Ovary (tissue), 3 donors: ENCODE data around the gene AIF1L.

Experiments used
- POLR2A ChIP-seq: fragments of 450-650 bp; IDR thresholded peaks from one replicate; pipeline ENCODE4 v1.6.1; 2017; ENCODE audit warnings: antibody characterized with exemption, mild to moderate bottlenecking, moderate library complexity
- TF ChIP-seq, protein P1 (sequence below), 3 donors: fragments of 450-650 bp in 2 of 3; fragments of 200-600 bp in 1 of 3; IDR thresholded peaks; one replicate each; pipeline versions ENCODE4 v1.5.1 to v1.8.0; 2016 to 2022; ENCODE audit warnings: antibody characterized with exemption in 3 of 3, mild to moderate bottlenecking in 1 of 3
- donor health status: DM: no; HTN: no; CAD: no.

DNA sequence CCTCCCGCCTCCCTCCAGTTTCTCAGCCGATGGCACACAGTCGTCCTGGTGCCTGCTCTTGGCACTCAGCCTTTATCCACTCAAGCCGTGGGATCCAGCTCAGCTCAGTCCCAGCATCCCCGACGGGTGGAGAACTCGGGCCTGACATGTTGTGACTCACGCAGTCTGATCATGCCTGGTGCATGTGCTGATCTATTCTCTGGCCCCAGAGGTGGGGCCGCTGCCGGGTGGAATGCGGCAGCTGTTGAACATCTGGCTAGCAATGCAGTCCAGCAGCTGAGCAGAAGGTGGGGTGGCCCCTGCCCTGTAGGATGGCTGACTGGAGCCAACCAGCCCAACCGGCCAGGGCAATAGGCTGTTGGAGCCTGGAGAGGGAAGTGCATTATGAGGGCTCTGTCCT, 1.7 kb upstream of the AIF1L start:
- TF ChIP-seq, protein P1, sequence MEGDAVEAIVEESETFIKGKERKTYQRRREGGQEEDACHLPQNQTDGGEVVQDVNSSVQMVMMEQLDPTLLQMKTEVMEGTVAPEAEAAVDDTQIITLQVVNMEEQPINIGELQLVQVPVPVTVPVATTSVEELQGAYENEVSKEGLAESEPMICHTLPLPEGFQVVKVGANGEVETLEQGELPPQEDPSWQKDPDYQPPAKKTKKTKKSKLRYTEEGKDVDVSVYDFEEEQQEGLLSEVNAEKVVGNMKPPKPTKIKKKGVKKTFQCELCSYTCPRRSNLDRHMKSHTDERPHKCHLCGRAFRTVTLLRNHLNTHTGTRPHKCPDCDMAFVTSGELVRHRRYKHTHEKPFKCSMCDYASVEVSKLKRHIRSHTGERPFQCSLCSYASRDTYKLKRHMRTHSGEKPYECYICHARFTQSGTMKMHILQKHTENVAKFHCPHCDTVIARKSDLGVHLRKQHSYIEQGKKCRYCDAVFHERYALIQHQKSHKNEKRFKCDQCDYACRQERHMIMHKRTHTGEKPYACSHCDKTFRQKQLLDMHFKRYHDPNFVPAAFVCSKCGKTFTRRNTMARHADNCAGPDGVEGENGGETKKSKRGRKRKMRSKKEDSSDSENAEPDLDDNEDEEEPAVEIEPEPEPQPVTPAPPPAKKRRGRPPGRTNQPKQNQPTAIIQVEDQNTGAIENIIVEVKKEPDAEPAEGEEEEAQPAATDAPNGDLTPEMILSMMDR (IDR thresholded peaks at IDR 0.05), result no peak
- no peak for TF ChIP-seq POLR2A
